Fibroblast of gingiva (primary cell): ENCODE data around the gene RHOF.
"Not testable (repeated sequence)": the region's sequence is repeated elsewhere in the genome, so short reads cannot be mapped to it uniquely, and the experiment has no call there.

Experiments
- DNase-seq: peaks from one replicate; pipeline ENCODE4 v3.0.0-alpha.2; 2011; ENCODE audit warnings: low read depth

RHOF gene

GRCh38 chr12:121792607-121793439 is 665 bp downstream of the RHOF start:
- DNase-seq: no peak

- no peak for DNase-seq
These were observed 1.6 kb downstream of the RHOF start for GRCh38 chr12:121791671-121792551.

GRCh38 chr12:121790785-121791184 is 2.7 kb downstream of the RHOF start:
- DNase-seq: not testable (repeated sequence)

GRCh38 chr12:121789800-121790728 is 3.4 kb downstream of the RHOF start:
- DNase-seq: no peak

GRCh38 chr12:121789233-121789781 is 4.2 kb downstream of the RHOF start:
- DNase-seq: no peak

GRCh38 chr12:121788176-121788818 is 5.2 kb downstream of the RHOF start:
- DNase-seq: no peak

- no peak for DNase-seq
These were observed 6.1 kb downstream of the RHOF start for GRCh38 chr12:121787063-121788025.

GRCh38 chr12:121786440-121786825 is 7.1 kb downstream of the RHOF start:
- DNase-seq: peak; percentile 75

GRCh38 chr12:121784460-121784859 is 9.0 kb downstream of the RHOF start:
- peak; percentile 73 for DNase-seq

- no peak for DNase-seq
These were observed 9.7 kb downstream of the RHOF start for GRCh38 chr12:121783766-121784165.

GRCh38 chr12:121781998-121782979 is 11.2 kb downstream of the RHOF start:
- no peak for DNase-seq

- no peak for DNase-seq
These were observed 11.9 kb downstream of the RHOF start for GRCh38 chr12:121781484-121781997.

- DNase-seq: no peak
These were observed 13.1 kb downstream of the RHOF start for GRCh38 chr12:121780429-121780828.

- DNase-seq: no peak
These were observed 14.0 kb downstream of the RHOF start for GRCh38 chr12:121779422-121779895.

GRCh38 chr12:121778567-121779421 is 14.7 kb downstream of the RHOF start:
- DNase-seq: no peak

- peak; percentile 38 for DNase-seq
These were observed 17.0 kb downstream of the RHOF start for GRCh38 chr12:121776190-121777098.
